HG02970 (cell line): ENCODE results near the gene RNF150.

Source experiments
- ATAC-seq: cut with Tn5 transposase; IDR thresholded peaks from one replicate; pipeline ENCODE4 v1.9.1; 2021; ENCODE audit warnings: mild to moderate bottlenecking, moderate library complexity, moderate number of reproducible peaks; ENCODE audit not compliant: unreplicated experiment, low FRiP score

RNF150 gene

DNA sequence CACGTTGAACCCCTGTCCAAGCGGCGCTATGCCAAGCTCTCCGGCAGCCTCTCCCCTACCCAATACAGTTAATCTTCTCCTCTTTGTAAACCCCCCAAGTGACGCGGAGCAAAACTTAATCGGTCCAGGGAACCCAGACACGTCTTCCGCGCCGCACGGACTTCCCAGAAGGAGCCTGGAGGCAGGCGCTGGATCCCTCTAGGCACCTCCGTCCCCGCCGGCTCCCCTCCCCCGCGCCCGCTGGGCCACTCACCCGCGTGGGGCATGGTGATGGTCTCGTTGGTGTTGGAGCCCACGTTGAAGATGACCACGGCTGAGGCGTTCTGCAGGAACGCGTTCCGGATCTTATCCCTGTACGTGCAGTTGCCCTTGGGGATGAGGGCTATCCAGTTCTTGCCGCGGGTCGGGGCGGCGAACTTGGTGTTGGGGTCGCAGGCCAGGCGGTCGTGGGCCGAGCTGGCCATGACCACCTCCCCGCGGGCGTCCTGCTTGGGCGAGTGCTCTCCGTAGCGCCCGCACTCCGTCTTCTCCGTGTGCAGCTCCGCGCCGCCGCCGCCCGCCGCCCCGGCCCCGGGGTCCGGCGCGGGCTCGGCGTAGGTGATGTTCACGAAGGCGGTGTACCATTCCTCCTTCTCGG lies 1.1 kb downstream of the RNF150 start:
- ATAC-seq = no peak

GRCh38 chr4:141131723-141132071 lies 1.6 kb downstream of the RNF150 start:
- ATAC-seq = no peak

DNA sequence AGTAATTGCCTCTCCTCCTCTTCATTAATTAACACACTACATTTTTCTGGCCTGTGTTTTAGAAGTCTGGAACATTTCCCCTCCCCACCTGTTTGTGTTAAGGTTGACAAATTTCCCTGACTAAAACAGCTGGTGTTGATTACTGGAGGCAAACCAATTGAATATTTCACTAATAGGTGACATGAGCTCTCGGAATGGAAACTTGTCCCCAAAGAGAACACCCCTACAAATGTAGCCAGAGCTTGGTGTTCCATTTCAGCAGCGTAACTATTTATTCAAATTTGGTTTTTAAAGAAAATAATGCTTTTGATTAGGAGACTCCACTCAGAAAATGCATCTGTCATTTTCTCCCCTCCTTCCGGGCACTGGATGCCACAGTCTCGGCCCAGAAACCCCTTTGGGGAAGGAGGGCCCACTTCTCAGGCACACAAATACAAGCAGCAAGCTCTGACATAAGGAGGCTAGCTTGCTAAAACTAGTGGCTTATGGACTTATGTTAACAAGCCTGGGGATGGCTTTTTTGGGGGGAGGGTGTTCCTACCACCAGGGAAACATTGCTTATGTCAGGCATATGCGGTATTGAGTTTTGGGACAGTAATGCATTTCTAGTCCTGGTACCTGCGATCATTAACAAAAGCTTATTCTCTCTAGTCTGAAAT lies 2.2 kb downstream of the RNF150 start:
- ATAC-seq = no peak

- ATAC-seq = no peak
Measured at GRCh38 chr4:141127884-141128283, 5.4 kb downstream of the RNF150 start.

DNA sequence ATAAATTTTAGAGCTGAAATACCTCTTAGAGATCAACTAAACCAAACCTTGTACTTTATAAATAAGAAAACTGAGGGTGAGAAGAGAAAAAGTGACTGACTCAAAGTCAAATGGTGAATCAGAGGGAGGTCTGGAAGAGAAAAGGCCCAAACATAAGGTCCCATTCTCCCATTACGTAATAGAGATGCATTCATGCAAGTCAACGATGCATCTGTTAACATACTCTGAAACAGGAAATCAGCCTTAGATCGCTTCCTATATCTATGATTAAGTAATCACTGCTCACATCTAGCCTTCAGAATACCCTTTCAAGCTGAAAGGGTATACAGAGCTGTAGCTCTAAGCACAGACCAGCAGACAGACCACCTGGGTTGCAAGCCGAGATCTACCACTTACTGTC lies 6.5 kb downstream of the RNF150 start:
- no peak for ATAC-seq

DNA sequence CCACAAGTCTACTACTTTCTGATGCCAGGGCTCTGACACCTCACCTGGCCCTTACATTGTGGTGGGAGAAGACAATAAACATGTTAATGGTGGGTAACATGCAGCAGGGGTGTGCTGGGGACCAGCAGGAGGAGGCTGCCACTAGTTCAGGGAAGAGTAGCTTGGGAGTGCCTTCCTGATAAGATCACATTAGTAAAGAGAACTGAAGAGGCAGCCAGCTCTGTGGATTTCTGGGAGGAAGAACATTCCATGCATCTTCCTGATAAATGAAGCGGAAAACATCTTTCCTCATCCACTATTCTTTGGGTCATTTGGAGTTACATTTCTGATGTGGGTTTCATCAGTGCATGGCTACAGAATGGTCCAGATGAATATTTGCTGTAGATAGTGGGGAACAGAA lies 9.0 kb downstream of the RNF150 start:
- no peak for ATAC-seq

DNA sequence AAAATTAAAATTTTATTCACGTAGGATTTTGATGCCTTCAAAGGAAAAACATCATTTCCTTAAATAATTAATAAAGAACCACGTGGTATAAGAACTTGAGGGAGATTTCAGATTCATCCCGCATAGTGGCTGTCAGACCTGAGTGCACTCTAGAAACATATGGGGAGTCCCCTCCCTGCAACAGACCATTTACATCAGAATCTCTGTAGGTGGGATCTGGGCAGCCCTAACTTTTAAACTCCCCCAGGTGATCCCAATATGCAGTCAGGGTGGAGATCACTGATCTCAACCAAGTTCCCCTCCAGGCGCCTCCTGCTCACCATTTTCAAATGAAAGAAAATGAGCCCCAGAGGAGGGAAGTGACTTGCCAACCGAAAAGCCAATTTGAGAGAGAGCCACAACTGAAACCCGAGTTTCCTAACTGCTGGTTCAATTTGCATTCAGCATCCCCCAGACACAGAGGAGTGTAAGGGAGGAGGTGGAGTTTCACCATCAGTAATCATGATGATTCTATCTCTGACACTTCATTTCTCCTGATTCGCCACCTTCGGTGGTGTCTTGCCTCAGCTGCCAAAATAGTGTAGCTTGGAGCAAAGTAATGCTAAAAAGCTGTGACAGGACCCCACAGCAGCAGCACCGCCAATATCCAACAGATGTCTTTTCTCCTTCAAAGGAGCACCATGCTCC lies 11.4 kb downstream of the RNF150 start:
- ATAC-seq = peak; percentile 90

GRCh38 chr4:141121101-141121500 lies 12.2 kb downstream of the RNF150 start:
- no peak for ATAC-seq

DNA sequence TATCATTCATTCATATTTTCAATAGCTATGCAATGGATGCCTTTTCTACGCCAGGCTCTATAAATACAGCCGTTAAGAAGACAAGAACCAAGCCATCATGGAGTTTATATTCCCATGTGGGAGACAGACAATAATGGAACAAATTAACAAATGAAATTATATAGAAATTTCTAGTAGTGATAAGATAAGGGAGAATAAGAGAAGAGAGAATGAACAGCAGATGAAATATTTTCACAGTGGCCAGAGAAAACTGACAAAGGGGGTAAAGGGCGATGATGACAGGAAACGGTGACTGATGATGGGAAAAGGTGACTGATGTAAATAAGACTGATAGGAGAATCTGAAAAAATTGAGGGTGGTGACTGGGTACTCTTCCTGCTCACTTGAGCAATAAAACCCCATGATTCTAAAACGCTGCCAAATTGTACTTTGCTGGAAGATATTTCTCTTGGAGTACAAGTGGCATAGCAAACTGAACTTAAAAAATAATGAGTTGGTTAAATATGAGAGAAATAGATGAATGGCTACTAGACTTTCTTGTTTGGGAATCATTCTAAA lies 13.2 kb downstream of the RNF150 start:
- no peak for ATAC-seq

DNA sequence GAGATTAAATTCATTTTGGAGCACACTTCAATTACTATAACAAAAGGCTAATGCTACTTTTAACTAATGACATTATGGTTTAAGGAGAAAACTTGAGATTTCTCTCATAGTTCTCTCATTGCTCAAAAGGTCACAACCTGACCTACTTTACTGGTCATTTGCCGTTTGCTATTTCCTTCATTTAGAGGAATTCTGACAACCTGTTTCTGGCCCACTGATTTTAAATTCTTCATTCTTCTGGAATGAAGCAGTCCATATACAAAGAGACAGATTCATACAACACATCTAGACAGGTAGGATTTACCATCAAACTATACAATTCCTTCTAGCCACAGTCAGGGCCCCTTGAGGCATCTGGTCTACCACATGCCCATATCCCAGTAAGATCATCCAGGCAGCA lies 14.2 kb downstream of the RNF150 start:
- ATAC-seq = no peak

DNA sequence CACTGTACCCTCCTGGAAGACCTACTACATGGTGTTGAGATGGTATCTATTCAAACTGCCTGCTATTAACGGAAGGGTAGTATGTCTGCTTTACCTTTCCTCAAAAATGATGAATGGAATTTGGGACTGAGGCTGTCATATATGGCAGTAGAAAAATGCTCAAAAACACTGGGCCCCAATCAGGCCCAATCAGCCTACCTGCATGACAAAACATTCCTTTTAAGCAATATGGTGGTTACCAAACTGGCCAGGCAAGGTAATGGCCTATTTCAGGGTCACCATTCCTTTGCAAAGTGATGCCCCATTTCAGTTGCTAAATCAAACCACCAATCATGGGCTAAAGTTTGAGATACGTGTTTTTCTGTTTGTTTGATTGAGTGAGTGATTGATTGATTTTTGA lies 14.9 kb downstream of the RNF150 start:
- ATAC-seq = no peak

GRCh38 chr4:141117935-141118334 lies 15.3 kb downstream of the RNF150 start:
- no peak for ATAC-seq

- no peak for ATAC-seq
Measured at GRCh38 chr4:141109983-141110382, 23.3 kb downstream of the RNF150 start.

GRCh38 chr4:141107927-141108326 lies 25.3 kb downstream of the RNF150 start:
- no peak for ATAC-seq

DNA sequence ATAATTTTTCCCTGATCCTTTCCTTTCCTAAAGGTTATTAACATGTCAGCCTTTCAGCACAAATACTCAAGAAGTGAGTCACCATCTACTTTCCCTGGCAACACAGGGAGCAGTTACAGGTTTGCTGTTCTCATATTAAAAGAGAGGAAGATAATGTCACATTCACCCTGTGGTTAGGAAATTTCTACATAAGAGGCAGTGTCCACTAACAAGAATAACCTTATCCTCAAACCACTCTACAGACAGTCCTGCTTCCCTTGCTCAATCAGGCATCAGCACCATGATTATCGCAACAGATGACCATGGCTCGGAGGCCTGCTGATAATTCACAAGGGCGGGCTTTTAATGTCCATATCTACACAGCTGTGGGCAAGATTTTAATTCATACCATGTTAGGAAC lies 30.9 kb downstream of the RNF150 start:
- ATAC-seq = no peak

DNA sequence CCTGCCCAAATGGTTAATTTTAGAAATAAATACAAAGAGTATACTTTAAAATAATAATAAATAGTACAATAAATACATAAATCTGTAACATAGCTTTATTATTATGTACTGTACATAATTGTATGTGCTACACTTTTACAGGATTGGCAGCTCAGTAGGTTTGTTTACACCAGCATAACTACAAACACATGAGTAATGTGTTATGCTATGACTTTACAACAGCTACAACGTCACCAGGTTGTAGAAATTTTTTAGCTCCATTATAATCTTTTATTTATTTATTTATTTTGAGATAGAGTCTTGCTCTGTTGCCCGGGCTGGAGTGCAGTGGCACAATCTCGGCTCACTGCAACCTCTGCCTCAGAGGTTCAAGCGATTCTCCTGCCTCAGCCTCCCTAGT lies 31.8 kb downstream of the RNF150 start:
- ATAC-seq = no peak

DNA sequence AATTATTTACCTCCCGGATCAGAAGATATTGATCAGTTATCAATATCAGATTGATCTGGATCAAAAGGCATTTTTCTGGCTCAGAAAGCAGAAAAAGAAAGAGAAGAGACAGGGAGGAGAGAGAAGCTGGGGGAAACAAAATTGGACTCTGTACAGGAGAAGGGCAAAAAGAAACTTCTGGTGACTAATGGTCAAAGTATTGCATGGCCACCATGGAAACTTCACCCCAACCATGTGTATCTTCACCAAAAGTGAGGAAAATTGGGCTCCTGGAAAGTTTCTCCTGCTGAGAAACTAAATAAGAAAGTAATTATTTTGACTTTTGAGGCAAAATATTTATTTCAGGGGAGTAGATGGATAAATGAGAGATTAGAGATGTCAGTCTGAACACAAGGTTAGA lies 33.9 kb downstream of the RNF150 start:
- no peak for ATAC-seq

- no peak for ATAC-seq
Measured at GRCh38 chr4:141098163-141098562, 35.1 kb downstream of the RNF150 start.

GRCh38 chr4:141090473-141090872 lies 42.8 kb downstream of the RNF150 start:
- no peak for ATAC-seq

- ATAC-seq = no peak
Measured at GRCh38 chr4:141081921-141082395, 51.3 kb downstream of the RNF150 start.

- ATAC-seq = no peak
Measured at GRCh38 chr4:141080668-141081067, 52.6 kb downstream of the RNF150 start.
